Natural killer cell (primary cell): ENCODE measurements around the gene ARHGAP12. TPM values are rescaled to one million over a fixed set of nuclear protein-coding genes. Genes with fewer than 3 reads are reported as not detected.
A peak's percentile ranks its signal among the peaks of the same experiment; 100 is the strongest.

Experiments used
- ATAC-seq, 3 donors: fragments of 150-1000 bp in 2 of 3; fragments of 200-7000 bp in 1 of 3; cut with Tn5 transposase; 1 replicate in 1 of 3; 2 replicates in 2 of 3; pipeline ENCODE4 v1.10.0; 2021; ENCODE audit warnings: mild to moderate bottlenecking in 2 of 3, moderate library complexity in 2 of 3
- DNase-seq, 2 donors: peaks; one replicate each; pipeline versions ENCODE4 v3.0.0 to v3.0.0-alpha.2; 2013 to 2021; ENCODE audit warnings: mixed read lengths in 1 of 2
- H3K27ac ChIP-seq: one replicate; pipeline ENCODE4 v1.5.1; 2013; ENCODE audit warnings: mild to moderate bottlenecking, low read length
- H3K27me3 ChIP-seq: one replicate; pipeline ENCODE4 v1.6.1; 2013; ENCODE audit warnings: low read length; ENCODE audit not compliant: control insufficient read depth, insufficient read depth
- H3K36me3 ChIP-seq: one replicate; pipeline ENCODE4 v1.6.1; 2013; ENCODE audit warnings: low read length; ENCODE audit not compliant: control insufficient read depth, insufficient read depth
- H3K4me1 ChIP-seq: one replicate; pipeline ENCODE4 v1.6.1; 2013; ENCODE audit warnings: low read length; ENCODE audit not compliant: control insufficient read depth, insufficient read depth
- H3K4me3 ChIP-seq: one replicate; pipeline ENCODE4 v1.5.1; 2013; ENCODE audit warnings: low read length
- H3K9me3 ChIP-seq: one replicate; pipeline ENCODE4 v1.6.1; 2013; ENCODE audit warnings: low read length; ENCODE audit not compliant: control insufficient read depth, insufficient read depth
- H3K27ac Mint-ChIP-seq, 2 donors: one replicate each; pipeline ENCODE4 v1.8.0; 2022; ENCODE audit warnings: mild to moderate bottlenecking in 2 of 2, mixed read lengths in 2 of 2, moderate library complexity in 1 of 2
- H3K27me3 Mint-ChIP-seq, 2 donors: one replicate each; pipeline ENCODE4 v1.8.0; 2022; ENCODE audit warnings: low read depth in 2 of 2, mixed read lengths in 2 of 2
- H3K36me3 Mint-ChIP-seq: one replicate; pipeline ENCODE4 v1.8.0; 2022; ENCODE audit warnings: mixed read lengths
- H3K4me1 Mint-ChIP-seq, 2 donors: one replicate each; pipeline ENCODE4 v1.8.0; 2022; ENCODE audit warnings: mixed read lengths in 2 of 2
- H3K4me3 Mint-ChIP-seq: one replicate; pipeline ENCODE4 v1.8.0; 2022; ENCODE audit warnings: mild to moderate bottlenecking, moderate library complexity, mixed read lengths
- H3K9me3 Mint-ChIP-seq, 2 donors: one replicate each; pipeline ENCODE4 v1.8.0; 2022; ENCODE audit warnings: mixed read lengths in 2 of 2
- CTCF ChIP-seq: fragments of 200-600 bp; IDR thresholded peaks from one replicate; pipeline ENCODE4 v1.8.0; 2022; ENCODE audit warnings: antibody characterized with exemption
- WGBS: methylation state at CpG from one replicate; pipeline ENCODE4 v1.1.7; 2013; ENCODE audit warnings: missing lambda C conversion rate; ENCODE audit not compliant: insufficient coverage; 5-methylcytosine and 5-hydroxymethylcytosine counted together
- intact Hi-C: fragments of 100-400 bp; cut with micrococcal nuclease; formaldehyde crosslinking; loops from one replicate; pipeline ENCODE4 v1.14.2; 2022
- total RNA-seq, 4 donors: library from RNA; stranded (reverse); fragments of 120-200 nt in 1 of 4; gene quantifications; one replicate each; pipeline versions ENCODE4 v1.2.3 to v1.2.4, GENCODE V29; 2013 to 2022

The ARHGAP12 gene
- total RNA-seq, 3 donors from 2014 or later (not counting 1 experiment from before 2014, with no cell fraction given), result 35.1 to 40.2 (median 40.2) TPM

DNA sequence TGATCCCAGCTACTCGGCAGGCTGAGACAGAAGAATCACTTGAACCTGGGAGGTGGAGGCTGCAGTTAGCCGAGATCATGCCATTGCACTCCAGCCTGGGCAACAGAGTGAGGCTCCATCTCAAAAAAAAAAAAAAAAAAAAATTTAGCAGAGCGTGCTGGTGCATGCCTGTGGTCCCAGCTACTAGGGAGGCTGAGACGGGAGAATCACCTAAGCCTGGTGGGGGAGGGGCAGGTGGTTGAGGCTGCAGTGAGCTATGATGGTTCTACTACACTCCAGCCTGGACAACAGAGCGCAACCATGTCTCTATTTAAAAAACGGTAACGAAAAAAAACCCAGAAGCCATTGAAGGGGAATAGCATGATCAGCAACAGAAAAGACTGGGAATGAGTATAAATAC is 89.9 kb downstream of the ARHGAP12 start:
- Mint-ChIP-seq H3K27me3 (no peaks in the 10 kb centered on the region), H3K9me3 (no peaks in the 10 kb centered on the region), H3K4me1 (peaks cover 7 to 10% of the 10 kb centered on the region in 2 donors), H3K27ac (no peak overlapping the region), H3K4me3 (no peak overlapping the region), H3K36me3 (no peaks in the 10 kb centered on the region)
- Histone ChIP-seq H3K27ac (no peak overlapping the region), H3K27me3 (no peaks in the 10 kb centered on the region), H3K36me3 (peaks cover 9% of the 10 kb centered on the region), H3K9me3 (no peaks in the 10 kb centered on the region), H3K4me1 (no peaks in the 10 kb centered on the region), H3K4me3 (no peak overlapping the region)
- intact Hi-C loops, result loop anchor here (5.0 kb wide), 1 partner anchor 369 kb away; no protein-coding TSS in a partner anchor
- DNase-seq (no peak), ATAC-seq (no peak)
- 98% methylated on average over 7 of the region's 7 CpGs for WGBS
- no peak for TF ChIP-seq CTCF

- H3K9me3 ChIP-seq, result no peaks in the 10 kb centered on the region
- 86% methylated on average over 1 of the region's 1 CpG for WGBS
- peaks cover 9% of the 10 kb centered on the region for H3K36me3 ChIP-seq
- H3K4me1 ChIP-seq, result no peaks in the 10 kb centered on the region
- intact Hi-C loops, result loop anchor here (5.0 kb wide), 1 partner anchor 369 kb away; no protein-coding TSS in a partner anchor
- H3K27me3 ChIP-seq, result no peaks in the 10 kb centered on the region
- H3K4me3 Mint-ChIP-seq, result no peak overlapping the region
- DNase-seq (no peak), ATAC-seq (no peak)
- peaks cover 9 to 13% of the 10 kb centered on the region in 2 donors for H3K4me1 Mint-ChIP-seq
- H3K27ac ChIP-seq, result no peak overlapping the region
- no peaks in the 10 kb centered on the region for H3K9me3 Mint-ChIP-seq
- H3K27ac Mint-ChIP-seq, result no peak overlapping the region
- no peak overlapping the region for H3K4me3 ChIP-seq
- no peak for TF ChIP-seq CTCF
- no peaks in the 10 kb centered on the region for H3K27me3 Mint-ChIP-seq
- no peaks in the 10 kb centered on the region for H3K36me3 Mint-ChIP-seq
These were observed 90.6 kb downstream of the ARHGAP12 start for GRCh38 chr10:31838065-31838464.

GRCh38 chr10:31836569-31837406 is 91.8 kb downstream of the ARHGAP12 start:
- peak in 1 of 3 donors; percentile 36 for ATAC-seq

More at GRCh38 chr10:31836569-31837406, 91.8 kb downstream of the ARHGAP12 start:
- H3K27me3 ChIP-seq, result no peaks in the 10 kb centered on the region
- intact Hi-C loops, result loop anchor here (5.0 kb wide), 1 partner anchor 371 kb away; no protein-coding TSS in a partner anchor
- H3K4me1 ChIP-seq, result no peaks in the 10 kb centered on the region
- no peaks in the 10 kb centered on the region for H3K36me3 Mint-ChIP-seq
- peak in 1 of 2 donors; percentile 22 for DNase-seq
- H3K9me3 ChIP-seq, result no peaks in the 10 kb centered on the region
- H3K27ac Mint-ChIP-seq, result no peak overlapping the region
- WGBS, result 86% methylated on average over 6 of the region's 9 CpGs
- peaks cover 9% of the 10 kb centered on the region for H3K36me3 ChIP-seq
- no peak overlapping the region for H3K27ac ChIP-seq
- no peak overlapping the region for H3K4me3 ChIP-seq
- peak; percentile 31 for TF ChIP-seq CTCF
- H3K27me3 Mint-ChIP-seq, result no peaks in the 10 kb centered on the region
- peaks cover 4 to 15% of the 10 kb centered on the region in 2 donors for H3K4me1 Mint-ChIP-seq
- H3K9me3 Mint-ChIP-seq, result no peaks in the 10 kb centered on the region
- H3K4me3 Mint-ChIP-seq, result no peak overlapping the region
